ENCODE measurements around the gene ERFL.

ERFL gene

GRCh38 chr19:41912899-41913537 lies 15.2 kb downstream of the ERFL start:
- DNase-seq = peak in 1 of 2 donors; percentile 12

- DNase-seq = no peak
Observed at GRCh38 chr19:41911889-41912731, 16.1 kb downstream of the ERFL start.

DNA sequence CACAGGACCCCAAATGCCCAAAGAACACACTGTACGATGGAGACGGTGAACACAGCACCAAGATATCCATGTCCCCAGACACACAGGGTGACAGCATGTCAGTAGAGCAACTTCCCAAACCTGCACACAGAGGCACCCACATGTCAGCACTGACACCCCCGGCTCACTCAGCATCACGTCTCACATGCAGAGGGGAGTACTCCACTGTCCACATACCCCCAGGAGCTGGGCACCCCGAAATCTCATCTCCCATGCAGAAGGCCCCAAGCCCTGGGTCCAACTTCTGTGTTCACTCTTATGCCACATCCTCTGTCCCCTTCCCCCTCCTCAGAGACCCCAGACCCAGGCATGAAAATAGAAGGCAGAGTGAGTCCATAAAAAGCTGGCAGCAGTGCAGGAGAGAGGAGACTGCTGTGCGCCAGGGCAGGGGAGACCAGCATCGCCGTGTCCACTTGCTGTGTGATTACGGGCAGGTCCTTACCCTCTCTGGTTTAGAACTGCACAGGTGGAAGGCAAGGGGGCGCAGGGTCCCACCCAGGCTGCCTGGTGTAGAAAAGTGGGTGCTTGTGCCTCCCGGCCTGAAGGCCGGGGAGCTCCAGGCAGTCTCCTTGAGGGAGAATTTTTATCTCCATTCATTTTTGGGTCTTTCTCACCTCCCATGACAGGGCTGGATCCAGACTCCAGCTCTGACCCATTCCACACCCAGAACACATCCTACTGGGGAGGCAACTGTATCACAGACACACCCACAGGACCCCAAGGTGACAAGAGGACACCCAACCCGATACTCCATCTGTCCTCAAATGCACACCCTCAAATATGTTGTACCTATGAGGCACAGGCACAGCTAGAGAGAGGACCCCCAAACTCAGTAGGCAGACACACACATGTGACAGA lies 17.0 kb downstream of the ERFL start:
- DNase-seq = no peak

DNA sequence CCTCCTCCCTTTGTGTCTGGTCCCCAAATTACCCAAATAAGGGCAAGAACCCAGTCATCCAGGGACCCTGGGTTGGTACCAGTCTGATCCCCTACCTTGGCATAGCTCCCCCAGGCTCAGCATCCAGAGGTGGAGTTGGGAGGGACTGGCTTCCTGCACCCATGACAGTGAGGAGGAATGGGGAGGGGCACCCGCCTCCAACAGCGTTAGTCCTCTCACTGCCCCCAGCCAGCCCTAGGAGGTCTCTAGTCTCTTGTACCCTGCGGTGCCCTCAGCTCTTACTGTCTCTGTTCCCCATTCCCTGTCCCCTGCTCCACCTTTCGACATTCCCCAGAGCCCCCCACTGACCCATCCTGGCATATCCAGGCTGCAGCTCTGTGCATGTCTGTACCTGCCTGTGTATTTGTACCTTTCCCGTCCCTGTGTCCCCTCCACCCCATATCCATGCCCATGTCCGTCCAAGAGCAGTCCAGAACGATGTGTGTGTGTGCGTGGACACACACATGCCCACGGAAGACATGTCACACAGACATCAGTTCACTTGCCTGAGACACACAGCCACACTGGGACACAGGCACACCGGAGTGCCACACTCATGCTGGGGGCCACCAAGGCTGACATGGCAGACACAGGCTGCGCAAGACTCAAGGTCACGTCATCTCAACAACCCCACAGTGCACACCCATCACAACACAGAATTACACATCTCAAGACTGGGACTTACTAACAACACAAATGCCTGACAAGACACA lies 17.8 kb downstream of the ERFL start:
- no peak for DNase-seq

GRCh38 chr19:41909706-41910105 lies 18.5 kb downstream of the ERFL start:
- no peak for DNase-seq

- no peak for DNase-seq
Observed at GRCh38 chr19:41908724-41909464, 19.4 kb downstream of the ERFL start.

GRCh38 chr19:41907994-41908615 lies 20.1 kb downstream of the ERFL start:
- no peak for DNase-seq

- no peak for DNase-seq
Observed at GRCh38 chr19:41906916-41907680, 21.2 kb downstream of the ERFL start.

- no peak for DNase-seq
Observed at GRCh38 chr19:41906271-41906670, 22.0 kb downstream of the ERFL start.

DNA sequence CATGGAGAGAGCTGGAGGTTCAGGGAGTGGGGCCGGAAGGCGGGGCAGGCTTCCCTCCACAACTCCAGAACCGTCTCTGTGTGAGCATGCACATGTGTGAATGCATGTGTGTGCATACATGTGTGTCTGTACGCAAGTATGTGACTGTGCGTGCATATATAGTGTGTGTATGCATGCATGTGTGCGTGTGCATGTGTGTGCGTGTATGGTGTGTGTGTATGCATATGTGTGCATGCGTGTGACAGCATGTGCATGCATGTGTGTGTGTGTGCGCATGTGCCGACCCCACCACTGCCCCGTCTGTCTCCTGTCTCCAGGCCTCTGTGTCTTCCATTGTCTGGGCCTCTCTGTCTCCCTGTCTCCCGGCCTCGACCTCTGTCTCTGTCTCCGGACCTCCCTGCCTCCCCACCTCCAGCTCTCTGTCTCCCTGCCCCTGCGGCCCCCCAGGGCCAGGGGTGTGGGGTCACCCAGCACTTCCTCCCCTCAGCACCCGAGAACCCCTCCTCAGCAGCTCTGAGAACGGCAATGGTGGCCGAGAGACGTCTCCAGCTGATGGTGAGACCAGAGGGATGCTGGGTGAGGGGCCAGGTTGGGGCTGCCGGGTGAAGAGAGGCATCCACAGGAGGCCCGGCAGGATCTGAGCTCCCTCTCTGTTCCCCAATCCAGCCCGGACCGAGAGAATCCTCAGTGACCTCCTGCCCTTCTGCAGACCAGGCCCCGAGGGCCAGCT lies 22.8 kb downstream of the ERFL start:
- no peak for DNase-seq

GRCh38 chr19:41904118-41904870 lies 24.0 kb downstream of the ERFL start:
- DNase-seq = no peak

DNA sequence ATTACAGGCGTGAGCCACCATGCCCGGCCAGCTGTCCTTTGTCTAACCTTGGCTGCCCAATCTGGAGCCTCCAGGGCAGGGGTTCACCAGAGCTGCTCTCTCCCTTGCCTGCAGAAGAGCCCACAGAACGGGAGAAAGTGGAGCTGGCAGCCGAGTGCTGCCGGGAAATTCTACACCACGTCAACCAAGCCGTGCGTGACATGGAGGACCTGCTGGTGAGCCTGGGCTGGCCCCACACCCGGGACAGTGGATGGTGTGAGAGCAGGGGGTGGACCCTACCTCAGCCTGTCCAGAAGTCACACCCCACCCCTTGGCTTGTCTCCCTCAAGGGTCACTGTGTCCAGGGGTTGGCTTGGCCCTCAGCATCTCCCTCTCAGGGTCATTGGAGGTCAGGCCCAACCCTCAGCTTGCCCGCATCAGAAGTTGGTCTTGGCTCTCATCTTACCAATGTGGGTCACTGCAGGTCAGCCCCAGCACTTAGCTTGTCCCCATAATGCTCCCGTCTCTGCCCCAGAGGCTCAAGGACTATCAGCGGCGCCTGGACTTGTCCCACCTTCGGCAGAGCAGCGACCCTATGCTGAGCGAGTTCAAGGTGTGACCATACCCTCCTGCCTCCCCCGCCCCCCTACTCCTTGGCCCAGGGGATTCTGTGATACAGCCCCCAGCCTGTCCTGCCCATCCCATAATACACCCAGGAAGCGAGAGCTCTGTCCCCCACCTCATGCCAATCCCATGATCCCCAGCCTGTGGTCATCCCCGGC lies 24.9 kb downstream of the ERFL start:
- no peak for DNase-seq

DNA sequence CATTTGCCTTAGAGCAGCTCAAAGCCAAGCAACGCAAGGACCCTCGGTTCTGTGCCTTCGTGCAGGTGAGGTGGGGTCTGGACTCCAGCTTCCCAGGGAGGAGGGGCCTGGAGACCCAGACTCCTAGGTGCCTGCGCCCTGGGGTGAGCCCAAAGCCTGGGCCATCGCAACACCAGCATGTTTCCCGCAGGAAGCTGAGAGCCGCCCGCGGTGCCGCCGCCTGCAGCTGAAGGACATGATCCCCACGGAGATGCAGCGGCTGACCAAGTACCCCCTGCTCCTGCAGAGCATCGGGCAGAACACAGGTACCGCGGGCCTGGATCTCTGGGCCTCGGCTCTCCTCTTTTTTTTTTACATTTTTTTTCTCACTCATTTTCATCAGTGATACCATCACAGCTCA lies 25.7 kb downstream of the ERFL start:
- no peak for DNase-seq

- DNase-seq = no peak
Observed at GRCh38 chr19:41901707-41902360, 26.4 kb downstream of the ERFL start.

- DNase-seq = no peak
Observed at GRCh38 chr19:41898235-41898634, 30.0 kb downstream of the ERFL start.

DNA sequence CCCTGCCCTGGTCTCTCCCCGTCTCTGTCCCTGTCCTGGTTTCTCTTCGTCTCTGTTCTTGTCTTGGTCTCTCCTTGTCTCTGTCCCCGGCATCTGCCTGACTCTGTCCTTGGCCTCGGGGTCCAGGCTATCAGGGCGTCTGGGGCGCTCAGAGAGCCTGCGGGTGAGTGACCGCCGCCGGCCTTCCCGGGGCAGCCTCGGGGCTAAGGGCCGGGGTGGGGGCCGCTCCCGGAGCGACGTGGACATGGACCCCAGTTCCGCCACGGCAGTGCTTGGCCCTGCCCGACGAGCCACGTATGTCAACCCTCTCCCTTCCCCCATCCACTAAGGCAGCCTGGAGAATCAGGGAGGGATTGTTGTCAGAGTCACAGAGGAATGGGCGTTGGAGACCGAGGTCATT lies 30.4 kb downstream of the ERFL start:
- no peak for DNase-seq

GRCh38 chr19:41897181-41897580 lies 31.1 kb downstream of the ERFL start:
- no peak for DNase-seq

DNA sequence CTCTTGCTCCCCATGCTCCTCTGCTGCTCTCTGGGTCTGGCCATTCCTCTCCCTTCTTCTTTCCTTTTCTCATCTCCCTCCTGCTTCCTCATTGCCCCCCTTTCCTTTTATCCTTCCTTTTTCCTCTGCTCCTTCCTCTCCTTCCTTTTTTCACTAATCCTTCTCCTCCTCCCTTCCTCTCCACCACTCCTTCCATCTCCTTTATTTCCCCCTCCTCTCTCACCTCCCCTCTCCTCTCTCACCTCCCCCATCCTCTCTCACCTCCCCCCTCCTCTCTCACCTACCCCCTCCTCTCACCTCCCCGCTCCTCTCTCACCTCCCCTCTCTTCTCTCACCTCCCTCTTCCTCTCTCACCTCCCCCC lies 31.7 kb downstream of the ERFL start:
- DNase-seq = no peak

Data from bone marrow (tissue), 2 donors.